Endothelial cell of umbilical vein (primary cell): ENCODE results near the gene CACNA2D1. TPM values are rescaled to one million over a fixed set of nuclear protein-coding genes. Genes with fewer than 3 reads are reported as not detected.

Experiments used
- BruUV-seq: library from RNA; stranded (reverse); fragments of 400-500 nt; replicated peaks from 2 replicates; lab custom pipeline; 2021; lab: Mats Ljungman, UMichigan
- CTCF ChIA-PET: fragments of 300-600, 350-600 bp; sonication (Branson Sonifier 250); formaldehyde crosslinking; loops from one replicate; lab custom pipeline; 2021; ENCODE audit warnings: antibody characterized with exemption, inconsistent platforms; lab: Charles Lee
- POLR2A ChIA-PET: fragments of 300-600, 350-600 bp; sonication (Branson Sonifier 250); formaldehyde crosslinking; loops from one replicate; lab custom pipeline; 2021; ENCODE audit warnings: antibody characterized with exemption, inconsistent platforms; lab: Charles Lee
- DNase-seq: peaks from one replicate; pipeline ENCODE4 v3.0.0-alpha.2; 2011; ENCODE audit warnings: low read depth, low spot score
- FAIRE-seq: peaks from 2 replicates; lab custom pipeline; 2011; peaks lifted over from hg19 to GRCh38; lab: Jason Lieb, UNC
- H2AFZ ChIP-seq: 2 replicates; pipeline ENCODE4 v1.6.0; 2012; ENCODE audit warnings: low read depth, low read length, control low read depth, inconsistent platforms
- H3K27ac ChIP-seq: 2 replicates; pipeline ENCODE4 v1.5.1; 2011; ENCODE audit warnings: low read depth, mild to moderate bottlenecking, control low read depth, low read length, moderate library complexity; ENCODE audit not compliant: insufficient read depth
- H3K27me3 ChIP-seq, 2 experiments: 2 replicates each; pipeline versions ENCODE4 v1.6.0 to v1.6.1; 2011; ENCODE audit warnings: low read length in 2 of 2, mixed read lengths in 1 of 2; ENCODE audit not compliant: control insufficient read depth in 2 of 2, insufficient read depth in 2 of 2
- H3K36me3 ChIP-seq, 2 experiments: 2 replicates in 1 of 2; 3 replicates in 1 of 2; pipeline ENCODE4 v1.5.1; 2011; ENCODE audit warnings: low read length in 2 of 2, mild to moderate bottlenecking in 1 of 2, moderate library complexity in 1 of 2; ENCODE audit not compliant: control insufficient read depth in 2 of 2, insufficient read depth in 2 of 2; ENCODE audit errors: extremely low read depth in 1 of 2
- H3K4me1 ChIP-seq: 3 replicates; pipeline ENCODE4 v1.5.1; 2011; ENCODE audit warnings: mild to moderate bottlenecking, low read length; ENCODE audit not compliant: control insufficient read depth, insufficient read depth; ENCODE audit errors: extremely low read depth
- H3K4me2 ChIP-seq: 2 replicates; pipeline ENCODE4 v1.6.1; 2011; ENCODE audit warnings: low read length, control low read depth, mixed read lengths; ENCODE audit not compliant: insufficient read depth
- H3K4me3 ChIP-seq, 3 experiments: fragments of 200-600 bp in 1 of 3; sonication (generic), shearing (Covaris generic) in 1 of 3; replicated peaks in 1 of 3; 2 replicates each; pipeline ENCODE4 v1.5.1; 2011 to 2016; ENCODE audit warnings: control low read depth in 3 of 3, low read length in 3 of 3, mild to moderate bottlenecking in 2 of 3, inconsistent platforms in 1 of 3, low read depth in 1 of 3, moderate library complexity in 1 of 3; ENCODE audit not compliant: insufficient read depth in 1 of 3
- H3K79me2 ChIP-seq: 2 replicates; pipeline ENCODE4 v1.6.0; 2012; ENCODE audit warnings: low read length, inconsistent platforms; ENCODE audit not compliant: control insufficient read depth, insufficient read depth
- H3K9ac ChIP-seq: replicated peaks from 2 replicates; pipeline ENCODE3; 2011; ENCODE audit warnings: low read length, control low read depth; ENCODE audit not compliant: insufficient read depth; ENCODE audit errors: extremely low read depth
- H3K9me1 ChIP-seq: replicated peaks from 3 replicates; pipeline ENCODE4 v1.6.0; 2011; ENCODE audit warnings: mild to moderate bottlenecking, low read length; ENCODE audit not compliant: control insufficient read depth, insufficient read depth; ENCODE audit errors: extremely low read depth
- H3K9me3 ChIP-seq: replicated peaks from 2 replicates; pipeline ENCODE4 v1.5.1; 2012; ENCODE audit warnings: low read length, inconsistent platforms; ENCODE audit not compliant: control insufficient read depth, insufficient read depth
- H4K20me1 ChIP-seq: replicated peaks from 2 replicates; pipeline ENCODE3; 2011; ENCODE audit warnings: mild to moderate bottlenecking, low read length; ENCODE audit not compliant: control insufficient read depth, insufficient read depth; ENCODE audit errors: extremely low read depth
- EZH2 ChIP-seq: IDR thresholded peaks from 2 replicates; pipeline ENCODE4 v1.6.1; 2012; ENCODE audit warnings: borderline replicate concordance, low read depth, mild to moderate bottlenecking, moderate library complexity, low read length, inconsistent platforms; ENCODE audit not compliant: severe bottlenecking
- FOS ChIP-seq: IDR thresholded peaks from 2 replicates; pipeline ENCODE4 v1.6.1; 2011; ENCODE audit warnings: mild to moderate bottlenecking, low read length, moderate library complexity, borderline replicate concordance; ENCODE audit not compliant: insufficient read depth
- GATA2 ChIP-seq: IDR thresholded peaks from 2 replicates; pipeline ENCODE4 v1.7.0; 2011; ENCODE audit warnings: low read depth, mild to moderate bottlenecking, moderate library complexity, mixed read lengths, low read length; ENCODE audit not compliant: insufficient read length, insufficient read depth
- JUN ChIP-seq: IDR thresholded peaks from 2 replicates; pipeline ENCODE4 v1.6.1; 2011; ENCODE audit warnings: borderline replicate concordance, low read depth; ENCODE audit not compliant: insufficient read length, insufficient read depth
- MAX ChIP-seq: IDR thresholded peaks from 2 replicates; pipeline ENCODE4 v1.6.1; 2011; ENCODE audit not compliant: insufficient read depth, insufficient read length
- MYC ChIP-seq: IDR thresholded peaks from one replicate; pipeline ENCODE4 v1.6.1; 2011; ENCODE audit warnings: mild to moderate bottlenecking, low read depth, low read length
- POLR2A ChIP-seq: IDR thresholded peaks from 2 replicates; pipeline ENCODE4 v1.6.1; 2012; ENCODE audit warnings: low read depth, mild to moderate bottlenecking, control low read depth, low read length
- POLR2AphosphoS5 ChIP-seq: IDR thresholded peaks from 2 replicates; pipeline ENCODE4 v1.6.1; 2012; ENCODE audit warnings: low read depth, mild to moderate bottlenecking, control low read depth, low read length, moderate library complexity; ENCODE audit not compliant: insufficient read depth
- dilution Hi-C: fragments of 300-500 bp; cut with MboI; formaldehyde crosslinking; loops from one replicate; pipeline ENCODE4 v1.15.0; 2019; ENCODE audit warnings: low sequenced_read_pairs; ENCODE audit not compliant: extremely low pct_ligation_motif_present
- intact Hi-C: fragments of 100-400 bp; cut with micrococcal nuclease; formaldehyde crosslinking; loops from one replicate; pipeline ENCODE4 v1.10.0; 2022
- polyA plus RNA-seq, 4 experiments: library from polyadenylated mRNA; depleted of rRNA in 3 of 4; stranded (reverse) in 3 of 4; unstranded in 1 of 4; fragments of >200 nt; gene quantifications; 2 replicates each; pipeline versions ENCODE4 v1.2.1 to v1.2.3, GENCODE V29; 2011 to 2012; ENCODE audit warnings: missing spikeins in 1 of 4
- total RNA-seq: library from RNA; stranded (reverse); gene quantifications from 2 replicates; pipeline ENCODE4 v1.2.3, GENCODE V29; 2021
- TF ChIP-seq, protein P1 (sequence below), 2 donors: IDR thresholded peaks; 1 replicate in 1 of 2; 2 replicates in 1 of 2; pipeline ENCODE4 v1.5.1; 2011; ENCODE audit warnings: low read length in 2 of 2, mild to moderate bottlenecking in 2 of 2, moderate library complexity in 2 of 2, control low read depth in 1 of 2, inconsistent platforms in 1 of 2, low read depth in 1 of 2; ENCODE audit not compliant: insufficient read depth in 1 of 2; ENCODE audit errors: extremely low read depth in 1 of 2

The CACNA2D1 gene
- total and polyA plus RNA-seq, 2 donors (not counting 3 experiments of a cell fraction or from before 2014, with no cell fraction given): 4.1 to 38.6 TPM

- Histone ChIP-seq H2AFZ (no peak overlapping the region), H3K27ac (no peak overlapping the region), H3K79me2 (no peaks in the 10 kb centered on the region), H3K9me1 (no peaks in the 10 kb centered on the region), H3K36me3 (no peaks in the 10 kb centered on the region), H3K4me3 (no peak overlapping the region), H3K9ac (no peak overlapping the region), H4K20me1 (no peaks in the 10 kb centered on the region), H3K9me3 (no peaks in the 10 kb centered on the region), H3K4me1 (no peaks in the 10 kb centered on the region), H3K27me3 (no peaks in the 10 kb centered on the region), H3K4me2 (no peak overlapping the region)
- no TSS peak for BruUV-seq
- ChIA-PET CTCF (interaction anchor here (1.0 to 1.2 kb wide), 2 partner anchors 18 to 24 kb away, joined by 3 to 4 read pairs; no protein-coding TSS in a partner anchor), POLR2A (no interaction called here)
- FAIRE-seq: no peak
- no peak for DNase-seq
- no peak for TF ChIP-seq JUN
- TF ChIP-seq GATA2: no peak
- no peak for TF ChIP-seq POLR2AphosphoS5
- no peak for TF ChIP-seq MAX
- TF ChIP-seq FOS: no peak
- TF ChIP-seq POLR2A: no peak
- TF ChIP-seq EZH2: no peak
- TF ChIP-seq, protein P1, sequence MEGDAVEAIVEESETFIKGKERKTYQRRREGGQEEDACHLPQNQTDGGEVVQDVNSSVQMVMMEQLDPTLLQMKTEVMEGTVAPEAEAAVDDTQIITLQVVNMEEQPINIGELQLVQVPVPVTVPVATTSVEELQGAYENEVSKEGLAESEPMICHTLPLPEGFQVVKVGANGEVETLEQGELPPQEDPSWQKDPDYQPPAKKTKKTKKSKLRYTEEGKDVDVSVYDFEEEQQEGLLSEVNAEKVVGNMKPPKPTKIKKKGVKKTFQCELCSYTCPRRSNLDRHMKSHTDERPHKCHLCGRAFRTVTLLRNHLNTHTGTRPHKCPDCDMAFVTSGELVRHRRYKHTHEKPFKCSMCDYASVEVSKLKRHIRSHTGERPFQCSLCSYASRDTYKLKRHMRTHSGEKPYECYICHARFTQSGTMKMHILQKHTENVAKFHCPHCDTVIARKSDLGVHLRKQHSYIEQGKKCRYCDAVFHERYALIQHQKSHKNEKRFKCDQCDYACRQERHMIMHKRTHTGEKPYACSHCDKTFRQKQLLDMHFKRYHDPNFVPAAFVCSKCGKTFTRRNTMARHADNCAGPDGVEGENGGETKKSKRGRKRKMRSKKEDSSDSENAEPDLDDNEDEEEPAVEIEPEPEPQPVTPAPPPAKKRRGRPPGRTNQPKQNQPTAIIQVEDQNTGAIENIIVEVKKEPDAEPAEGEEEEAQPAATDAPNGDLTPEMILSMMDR (IDR thresholded peaks at IDR 0.05; ENCODE audit: extremely low read depth in 1 of 2, insufficient read depth in 1 of 2, low read depth in 1 of 2, low read length in 2 of 2): no peak
- TF ChIP-seq MYC: no peak
- intact Hi-C loops (no loop called here), dilution Hi-C loops (no loop called here)
Measured at GRCh38 chr7:82410461-82410860, 33.1 kb downstream of the CACNA2D1 start.
